ENCODE measurements around the gene JADE2.

Gene JADE2

DNA sequence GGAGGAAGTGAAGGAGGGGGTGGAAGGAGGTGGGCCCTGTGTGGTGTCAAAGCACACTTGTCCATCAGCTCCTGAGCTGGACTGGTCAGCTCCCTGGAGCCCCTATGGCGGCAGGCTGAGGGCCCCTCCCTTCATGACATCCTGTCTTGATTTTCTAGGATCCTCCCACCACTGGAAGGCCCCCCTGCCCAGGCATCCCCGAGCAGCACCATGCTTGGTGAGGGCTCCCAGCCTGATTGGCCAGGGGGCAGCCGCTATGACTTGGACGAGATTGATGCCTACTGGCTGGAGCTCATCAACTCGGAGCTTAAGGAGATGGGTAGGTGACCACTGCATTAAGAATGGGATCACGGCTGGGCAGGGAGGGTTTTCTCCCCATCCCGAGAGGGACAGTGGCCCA, 34.2 kb downstream of the JADE2 start:
- H3K27me3 Mint-ChIP-seq, result no peaks in the 10 kb centered on the region
- no peaks in the 10 kb centered on the region for H3K9me3 Mint-ChIP-seq
- H3K27ac Mint-ChIP-seq, result peak overlapping the region; percentile 47
- peaks cover 38% of the 10 kb centered on the region for H3K36me3 Mint-ChIP-seq
- no peak for ATAC-seq (ENCODE audit: low read depth)
- peaks cover 23% of the 10 kb centered on the region for H3K4me1 Mint-ChIP-seq
- H3K4me3 Mint-ChIP-seq, result no peak overlapping the region
- DNase-seq (ENCODE audit: low spot score in 2 of 2), result no peak

DNA sequence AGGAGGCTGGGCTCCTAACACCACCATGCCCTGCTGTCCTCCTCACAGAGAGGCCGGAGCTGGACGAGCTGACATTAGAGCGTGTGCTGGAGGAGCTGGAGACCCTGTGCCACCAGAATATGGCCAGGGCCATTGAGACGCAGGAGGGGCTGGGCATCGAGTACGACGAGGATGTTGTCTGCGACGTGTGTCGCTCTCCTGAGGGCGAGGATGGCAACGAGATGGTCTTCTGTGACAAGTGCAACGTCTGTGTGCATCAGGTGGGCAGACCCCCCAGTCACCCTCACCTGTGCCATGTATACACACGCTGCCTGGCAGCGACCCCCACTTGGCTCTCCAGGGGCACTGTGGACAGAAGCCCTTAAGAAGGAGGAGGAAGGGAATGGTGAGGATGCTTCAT, 35.2 kb downstream of the JADE2 start:
- peaks cover 15% of the 10 kb centered on the region for H3K4me1 Mint-ChIP-seq
- peaks cover 38% of the 10 kb centered on the region for H3K36me3 Mint-ChIP-seq
- ATAC-seq (ENCODE audit: low read depth), result no peak
- no peaks in the 10 kb centered on the region for H3K9me3 Mint-ChIP-seq
- no peaks in the 10 kb centered on the region for H3K27me3 Mint-ChIP-seq
- peak overlapping the region; percentile 38 for H3K27ac Mint-ChIP-seq
- H3K4me3 Mint-ChIP-seq, result no peak overlapping the region
- no peak for DNase-seq (ENCODE audit: low spot score in 2 of 2)

DNA sequence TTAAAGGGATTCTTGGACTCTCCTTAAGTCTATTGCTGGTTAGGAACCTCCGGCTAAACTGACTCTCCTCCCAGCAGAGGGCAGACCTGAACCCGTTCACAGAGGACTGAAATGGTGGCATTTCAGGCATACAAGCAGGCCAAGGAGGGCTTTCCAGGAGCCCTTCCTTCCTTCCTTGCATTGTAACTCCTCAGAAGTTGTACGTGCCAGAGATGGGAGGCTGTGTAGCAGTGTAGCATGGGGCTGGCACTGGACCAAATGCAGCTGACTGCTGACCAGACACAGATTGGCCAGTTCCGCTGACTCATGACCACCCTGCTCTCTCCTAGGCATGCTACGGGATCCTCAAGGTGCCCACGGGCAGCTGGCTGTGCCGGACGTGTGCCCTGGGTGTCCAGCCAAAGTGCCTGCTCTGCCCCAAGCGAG, 36.4 kb downstream of the JADE2 start:
- Mint-ChIP-seq H3K4me1 (peaks cover 8% of the 10 kb centered on the region), H3K9me3 (no peaks in the 10 kb centered on the region), H3K4me3 (no peak overlapping the region), H3K27me3 (no peaks in the 10 kb centered on the region), H3K36me3 (peaks cover 36% of the 10 kb centered on the region), H3K27ac (no peak overlapping the region)
- DNase-seq (ENCODE audit: low spot score in 2 of 2) (no peak), ATAC-seq (ENCODE audit: low read depth) (no peak)

DNA sequence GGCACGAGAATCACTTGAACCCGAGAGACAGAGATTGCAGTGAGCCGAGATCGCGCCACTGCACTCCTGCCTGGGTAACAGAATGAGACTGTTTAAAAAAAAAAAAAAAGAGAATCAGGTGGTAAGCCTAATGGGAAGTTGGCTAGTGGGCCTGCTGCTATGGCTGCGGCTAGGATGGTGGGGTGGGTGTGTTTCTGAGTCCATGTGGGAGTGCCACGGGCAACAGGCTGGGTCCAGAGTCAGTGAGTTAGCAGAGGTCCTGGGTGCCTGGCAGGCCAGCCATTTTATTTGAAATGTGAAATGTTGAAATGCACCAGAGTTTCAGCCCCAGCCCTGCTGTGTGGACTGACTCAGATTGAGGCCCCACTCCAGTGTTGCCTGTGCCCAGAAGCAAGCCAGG, 37.8 kb downstream of the JADE2 start:
- Mint-ChIP-seq H3K9me3 (no peaks in the 10 kb centered on the region), H3K36me3 (peaks cover 38% of the 10 kb centered on the region), H3K27me3 (no peaks in the 10 kb centered on the region), H3K4me3 (no peak overlapping the region), H3K27ac (no peak overlapping the region), H3K4me1 (peaks cover 11% of the 10 kb centered on the region)
- ATAC-seq (ENCODE audit: low read depth) (no peak), DNase-seq (ENCODE audit: low spot score in 2 of 2) (no peak)

DNA sequence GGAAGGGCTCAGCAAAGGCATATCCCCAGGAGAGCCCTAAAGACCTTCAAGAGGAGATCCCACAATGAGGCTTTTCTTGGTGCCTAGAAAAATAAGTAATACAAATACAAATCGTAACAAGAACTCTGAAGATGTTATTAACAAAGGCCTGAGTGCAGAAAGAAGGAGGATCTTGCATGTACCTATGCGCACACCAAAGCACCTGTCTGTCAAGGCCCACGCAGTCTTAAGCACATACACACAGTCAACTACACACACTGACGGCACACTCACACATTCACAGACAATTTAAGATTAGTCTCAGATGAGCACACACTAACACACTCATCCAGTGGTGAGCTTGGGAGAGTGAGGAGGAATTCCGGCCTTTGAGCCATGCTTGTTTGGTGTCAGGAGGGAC, 38.5 kb downstream of the JADE2 start:
- H3K4me1 Mint-ChIP-seq, result peaks cover 11% of the 10 kb centered on the region
- H3K9me3 Mint-ChIP-seq, result no peaks in the 10 kb centered on the region
- no peak for DNase-seq (ENCODE audit: low spot score in 2 of 2)
- H3K27ac Mint-ChIP-seq, result no peak overlapping the region
- no peak for ATAC-seq (ENCODE audit: low read depth)
- H3K4me3 Mint-ChIP-seq, result no peak overlapping the region
- H3K36me3 Mint-ChIP-seq, result peaks cover 39% of the 10 kb centered on the region
- no peaks in the 10 kb centered on the region for H3K27me3 Mint-ChIP-seq

DNA sequence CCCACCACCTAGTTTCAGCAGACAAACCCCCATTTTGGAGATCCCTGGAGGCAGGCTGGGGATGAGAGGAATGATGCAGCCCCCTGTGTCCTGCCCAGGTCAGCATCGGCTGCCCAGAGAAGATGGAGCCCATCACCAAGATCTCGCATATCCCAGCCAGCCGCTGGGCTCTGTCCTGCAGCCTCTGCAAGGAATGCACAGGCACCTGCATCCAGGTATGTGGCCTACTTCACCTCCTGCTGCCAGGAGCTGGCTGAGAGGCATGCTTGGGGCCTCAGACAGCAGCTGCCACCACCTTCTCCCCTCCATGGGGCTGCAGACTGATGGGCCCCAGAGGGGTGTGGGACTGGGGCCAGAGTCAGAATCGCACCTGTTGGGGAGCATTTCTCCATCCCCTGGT, 38.9 kb downstream of the JADE2 start:
- H3K27ac Mint-ChIP-seq, result no peak overlapping the region
- H3K4me3 Mint-ChIP-seq, result no peak overlapping the region
- H3K4me1 Mint-ChIP-seq, result peaks cover 11% of the 10 kb centered on the region
- ATAC-seq (ENCODE audit: low read depth), result no peak
- peaks cover 41% of the 10 kb centered on the region for H3K36me3 Mint-ChIP-seq
- no peaks in the 10 kb centered on the region for H3K9me3 Mint-ChIP-seq
- no peaks in the 10 kb centered on the region for H3K27me3 Mint-ChIP-seq
- no peak for DNase-seq (ENCODE audit: low spot score in 2 of 2)

GRCh38 chr5:134565791-134566740, 40.6 kb downstream of the JADE2 start:
- H3K9me3 Mint-ChIP-seq, result no peaks in the 10 kb centered on the region
- H3K4me3 Mint-ChIP-seq, result no peak overlapping the region
- H3K27ac Mint-ChIP-seq, result peak overlapping the region; percentile 41
- DNase-seq (ENCODE audit: low spot score in 2 of 2) (no peak), ATAC-seq (ENCODE audit: low read depth) (no peak)
- no peaks in the 10 kb centered on the region for H3K27me3 Mint-ChIP-seq
- peaks cover 45% of the 10 kb centered on the region for H3K36me3 Mint-ChIP-seq
- H3K4me1 Mint-ChIP-seq, result peaks cover 19% of the 10 kb centered on the region

GRCh38 chr5:134566741-134567221, 41.3 kb downstream of the JADE2 start:
- Mint-ChIP-seq H3K9me3 (no peaks in the 10 kb centered on the region), H3K4me3 (no peak overlapping the region), H3K27ac (peak overlapping the region; percentile 49), H3K4me1 (peaks cover 19% of the 10 kb centered on the region), H3K27me3 (no peaks in the 10 kb centered on the region), H3K36me3 (peaks cover 44% of the 10 kb centered on the region)
- no peak for ATAC-seq (ENCODE audit: low read depth)
- DNase-seq (ENCODE audit: low spot score in 2 of 2), result no peak

DNA sequence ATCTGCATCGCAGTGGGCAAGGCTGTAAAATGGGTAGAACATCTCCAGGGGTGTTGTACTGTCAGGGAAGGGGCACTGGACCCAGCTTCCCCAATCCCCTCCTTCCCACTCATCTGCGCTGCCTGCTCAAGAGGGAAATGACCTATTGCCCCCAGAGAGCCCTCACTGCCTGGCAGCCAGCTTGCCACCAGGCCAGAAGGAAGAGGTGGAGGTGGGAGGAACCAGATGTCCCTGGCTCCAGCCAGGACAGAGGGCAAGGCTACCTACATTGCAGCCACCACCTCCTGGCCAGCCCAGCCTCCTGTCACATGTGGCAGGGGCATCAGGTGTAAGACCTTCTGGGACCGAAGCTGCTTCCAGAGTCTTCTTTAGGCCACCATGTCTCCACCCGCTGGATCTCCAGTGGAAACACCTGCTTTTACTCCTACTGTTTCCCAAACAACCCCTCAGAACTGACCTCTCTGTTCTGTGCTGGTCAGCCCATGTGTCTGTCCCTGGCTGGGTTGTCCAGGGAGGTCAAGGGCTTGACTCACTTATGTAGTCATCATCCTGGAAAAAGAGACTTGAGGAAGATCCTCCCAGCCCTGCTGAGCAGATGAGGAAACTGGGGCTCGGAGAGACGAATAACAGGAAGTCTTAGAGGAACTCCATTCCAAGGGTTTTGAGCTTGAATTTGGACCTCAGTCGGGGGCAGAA, 42.3 kb downstream of the JADE2 start:
- ATAC-seq (ENCODE audit: low read depth) (no peak), DNase-seq (ENCODE audit: low spot score in 2 of 2) (no peak)
- peaks cover 19% of the 10 kb centered on the region for H3K4me1 Mint-ChIP-seq
- H3K4me3 Mint-ChIP-seq, result no peak overlapping the region
- no peaks in the 10 kb centered on the region for H3K27me3 Mint-ChIP-seq
- H3K27ac Mint-ChIP-seq, result peak overlapping the region; percentile 49
- H3K36me3 Mint-ChIP-seq, result peaks cover 47% of the 10 kb centered on the region
- no peaks in the 10 kb centered on the region for H3K9me3 Mint-ChIP-seq

GRCh38 chr5:134568337-134568700, 42.8 kb downstream of the JADE2 start:
- no peak for ATAC-seq (ENCODE audit: low read depth)
- H3K27me3 Mint-ChIP-seq, result no peaks in the 10 kb centered on the region
- no peak for DNase-seq (ENCODE audit: low spot score in 2 of 2)
- no peaks in the 10 kb centered on the region for H3K9me3 Mint-ChIP-seq
- peaks cover 19% of the 10 kb centered on the region for H3K4me1 Mint-ChIP-seq
- peaks cover 47% of the 10 kb centered on the region for H3K36me3 Mint-ChIP-seq
- H3K27ac Mint-ChIP-seq, result peak overlapping the region; percentile 49
- no peak overlapping the region for H3K4me3 Mint-ChIP-seq

DNA sequence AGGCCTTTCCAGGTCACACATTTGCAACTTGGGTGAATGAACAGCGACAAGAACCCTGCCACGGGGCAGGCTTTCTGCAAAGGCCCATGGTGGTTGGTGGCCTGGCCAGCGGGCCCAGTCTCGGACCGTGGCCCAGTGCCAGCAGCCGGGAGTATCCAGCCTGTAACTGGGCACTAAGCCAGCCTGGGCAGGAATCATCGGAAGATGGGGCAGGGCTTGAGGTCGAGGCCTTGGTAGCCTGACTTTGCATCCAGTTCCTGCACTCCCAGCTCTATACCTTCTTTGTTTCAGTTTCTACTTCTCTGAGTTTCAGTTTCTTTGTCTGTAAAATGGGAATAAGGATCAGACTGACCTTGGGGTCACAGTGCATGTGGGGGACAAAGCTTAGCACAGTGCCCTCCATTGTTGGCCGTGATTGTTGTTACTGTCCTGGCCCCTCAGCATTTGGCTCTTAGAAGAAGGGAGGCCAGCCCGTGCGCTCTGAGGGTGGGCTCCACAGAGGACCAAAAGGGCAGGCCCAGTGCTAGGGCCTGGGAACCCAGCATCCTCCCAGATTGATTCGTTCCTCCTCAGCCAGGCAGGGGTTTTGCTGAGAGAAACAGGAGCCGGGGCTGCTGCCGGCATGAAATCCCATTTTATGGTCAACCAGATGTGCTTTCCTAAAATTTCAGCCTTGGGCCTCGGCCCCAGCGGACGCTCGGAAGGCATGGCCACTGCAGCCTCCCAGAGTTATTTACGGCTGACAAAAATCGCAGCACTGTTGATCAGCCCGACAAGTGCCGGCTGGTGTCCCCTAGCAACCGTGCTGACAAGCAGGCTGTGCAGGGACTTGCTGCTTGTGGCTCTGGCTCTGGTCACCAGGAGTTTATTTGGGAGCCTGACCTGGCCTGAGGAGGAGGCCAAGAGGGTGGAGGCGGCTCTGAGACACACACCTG, 43.6 kb downstream of the JADE2 start:
- no peak for ATAC-seq (ENCODE audit: low read depth)
- peaks cover 19% of the 10 kb centered on the region for H3K4me1 Mint-ChIP-seq
- H3K27ac Mint-ChIP-seq, result no peak overlapping the region
- H3K36me3 Mint-ChIP-seq, result peaks cover 45% of the 10 kb centered on the region
- H3K4me3 Mint-ChIP-seq, result no peak overlapping the region
- H3K27me3 Mint-ChIP-seq, result no peaks in the 10 kb centered on the region
- no peaks in the 10 kb centered on the region for H3K9me3 Mint-ChIP-seq
- DNase-seq (ENCODE audit: low spot score in 2 of 2), result no peak

- H3K36me3 Mint-ChIP-seq, result peaks cover 49% of the 10 kb centered on the region
- peaks cover 19% of the 10 kb centered on the region for H3K4me1 Mint-ChIP-seq
- H3K27ac Mint-ChIP-seq, result peak overlapping the region; percentile 88
- ATAC-seq (ENCODE audit: low read depth) (no peak), DNase-seq (ENCODE audit: low spot score in 2 of 2) (no peak)
- no peaks in the 10 kb centered on the region for H3K9me3 Mint-ChIP-seq
- H3K27me3 Mint-ChIP-seq, result no peaks in the 10 kb centered on the region
- H3K4me3 Mint-ChIP-seq, result no peak overlapping the region
These were observed 44.4 kb downstream of the JADE2 start for GRCh38 chr5:134569758-134570364.

- peak overlapping the region; percentile 88 for H3K27ac Mint-ChIP-seq
- H3K9me3 Mint-ChIP-seq, result no peaks in the 10 kb centered on the region
- no peak overlapping the region for H3K4me3 Mint-ChIP-seq
- H3K27me3 Mint-ChIP-seq, result no peaks in the 10 kb centered on the region
- peaks cover 19% of the 10 kb centered on the region for H3K4me1 Mint-ChIP-seq
- H3K36me3 Mint-ChIP-seq, result peaks cover 53% of the 10 kb centered on the region
- ATAC-seq (ENCODE audit: low read depth) (no peak), DNase-seq (ENCODE audit: low spot score in 2 of 2) (no peak)
These were observed 44.9 kb downstream of the JADE2 start for GRCh38 chr5:134570365-134570758.
